HUDEP-2 (cell line): Measurements from ENCODE around the gene MKI67.
"Not testable (repeated sequence)": the region's sequence is repeated elsewhere in the genome, so short reads cannot be mapped to it uniquely, and the experiment has no call there.

Experiments
- DNase-seq, 76 experiments: peaks; one replicate each; lab custom pipeline; 2025; ENCODE audit not compliant: unreplicated experiment in 76 of 76; lab: John Stamatoyannopoulos, UW

MKI67 gene

GRCh38 chr10:128113026-128113425 is 13.2 kb downstream of the MKI67 start:
- no peak for DNase-seq

DNA sequence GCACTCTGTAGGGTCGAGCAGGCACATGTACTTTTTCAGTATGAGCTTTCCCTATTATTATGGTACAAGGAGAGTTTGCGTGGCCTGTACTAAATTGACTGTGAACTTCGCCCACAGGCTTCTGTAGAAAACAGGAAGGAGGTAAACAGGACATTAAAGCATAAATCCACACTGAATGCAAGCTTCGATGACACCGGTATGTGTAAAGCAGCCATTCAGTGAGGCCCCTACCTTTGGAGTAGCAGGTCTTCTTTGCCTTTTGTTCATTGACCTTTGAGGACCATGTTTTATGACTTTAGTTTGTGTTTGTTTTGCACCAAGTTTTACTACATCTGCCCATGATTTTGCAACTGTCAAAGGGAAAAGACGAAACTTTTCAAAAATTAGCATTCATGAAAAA is 14.5 kb downstream of the MKI67 start:
- no peak for DNase-seq

GRCh38 chr10:128110339-128110738 is 15.9 kb downstream of the MKI67 start:
- no peak for DNase-seq

GRCh38 chr10:128109707-128110106 is 16.5 kb downstream of the MKI67 start:
- no peak for DNase-seq

GRCh38 chr10:128105383-128105782 is 20.8 kb downstream of the MKI67 start:
- DNase-seq = no peak

- no peak for DNase-seq
These were observed 23.0 kb downstream of the MKI67 start for GRCh38 chr10:128103229-128103714.

- DNase-seq = no peak
These were observed 23.6 kb downstream of the MKI67 start for GRCh38 chr10:128102480-128103228.

- DNase-seq = no peak
These were observed 24.3 kb downstream of the MKI67 start for GRCh38 chr10:128101901-128102300.

DNA sequence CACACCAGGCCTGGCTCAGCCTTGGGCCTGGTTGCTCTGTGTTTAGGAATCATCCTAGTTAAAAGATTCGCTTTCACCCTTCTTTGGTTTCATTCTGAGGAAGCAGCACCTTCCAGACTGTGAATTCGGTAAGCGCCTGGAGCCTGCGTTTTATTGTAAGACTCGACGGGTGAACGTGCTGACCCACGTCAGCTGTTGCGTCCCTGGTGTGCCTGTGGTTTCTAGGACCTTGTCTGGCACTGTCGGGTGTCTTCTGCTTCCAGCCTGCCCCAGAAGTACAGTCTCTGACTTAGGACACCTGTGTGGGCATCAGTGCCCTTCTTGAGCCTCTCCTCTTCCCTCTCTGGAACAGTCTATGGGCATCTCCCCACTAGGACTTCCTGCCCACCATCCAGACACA is 26.3 kb downstream of the MKI67 start:
- DNase-seq = no peak

DNA sequence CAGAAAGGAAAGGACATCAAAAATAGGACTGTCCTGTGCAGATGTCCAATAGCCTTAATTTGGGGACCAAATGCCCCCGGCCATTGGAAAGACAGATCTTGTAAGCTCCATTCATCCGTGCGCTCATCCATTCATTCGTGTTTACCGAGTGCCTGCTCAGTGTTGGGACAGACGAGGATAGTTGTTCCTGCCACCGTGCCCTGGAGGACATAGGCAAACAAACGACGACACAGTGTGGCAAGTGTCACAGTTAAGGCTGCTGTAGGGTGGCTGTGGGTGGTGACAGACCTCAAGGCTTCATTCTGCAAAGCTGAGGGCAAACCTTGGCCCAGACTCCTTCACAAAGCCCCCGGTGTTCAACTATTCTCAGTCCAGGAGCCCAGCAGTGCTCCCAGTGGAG is 27.6 kb downstream of the MKI67 start:
- DNase-seq = no peak

- no peak for DNase-seq
These were observed 28.4 kb downstream of the MKI67 start for GRCh38 chr10:128097783-128098182.

DNA sequence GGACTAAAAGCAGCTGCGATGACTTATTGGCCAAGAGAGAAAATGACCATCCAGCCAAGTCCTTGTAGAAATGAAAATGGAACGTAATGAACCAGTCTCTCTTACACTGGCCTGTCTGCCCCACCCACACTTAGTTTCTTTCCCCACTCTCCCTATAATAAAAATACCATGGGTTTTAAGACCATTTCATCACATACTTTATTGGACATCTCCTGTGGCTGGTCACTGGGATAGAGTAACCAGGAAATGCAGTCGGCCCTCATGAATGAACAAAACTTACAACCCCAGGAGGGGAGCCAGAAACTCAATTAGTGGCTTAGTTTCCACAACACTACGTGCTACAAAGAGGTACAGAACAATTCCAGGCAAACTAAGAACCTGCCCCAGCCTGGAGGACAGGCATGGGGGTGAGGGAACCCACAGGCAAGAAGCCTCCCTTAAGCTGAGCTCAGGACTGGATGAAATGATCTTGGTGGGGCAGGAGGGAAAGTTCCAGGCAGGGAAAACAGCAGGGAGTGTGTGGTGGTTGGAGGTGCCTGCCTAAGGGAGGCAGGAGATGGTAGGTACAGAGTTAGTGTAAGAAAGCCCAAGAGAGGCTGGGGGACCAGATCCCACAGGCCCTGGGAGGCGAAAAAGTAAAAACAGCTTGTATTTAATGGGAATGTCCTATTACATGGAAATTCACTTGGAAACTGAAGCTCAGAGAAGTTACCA is 29.6 kb downstream of the MKI67 start:
- DNase-seq = no peak

GRCh38 chr10:128095753-128096469 is 30.3 kb downstream of the MKI67 start:
- no peak for DNase-seq

GRCh38 chr10:128095027-128095752 is 31.0 kb downstream of the MKI67 start:
- no peak for DNase-seq

- DNase-seq = not testable (repeated sequence)
These were observed 31.6 kb downstream of the MKI67 start for GRCh38 chr10:128094596-128094995.

- no peak for DNase-seq
These were observed 33.8 kb downstream of the MKI67 start for GRCh38 chr10:128092454-128092853.

DNA sequence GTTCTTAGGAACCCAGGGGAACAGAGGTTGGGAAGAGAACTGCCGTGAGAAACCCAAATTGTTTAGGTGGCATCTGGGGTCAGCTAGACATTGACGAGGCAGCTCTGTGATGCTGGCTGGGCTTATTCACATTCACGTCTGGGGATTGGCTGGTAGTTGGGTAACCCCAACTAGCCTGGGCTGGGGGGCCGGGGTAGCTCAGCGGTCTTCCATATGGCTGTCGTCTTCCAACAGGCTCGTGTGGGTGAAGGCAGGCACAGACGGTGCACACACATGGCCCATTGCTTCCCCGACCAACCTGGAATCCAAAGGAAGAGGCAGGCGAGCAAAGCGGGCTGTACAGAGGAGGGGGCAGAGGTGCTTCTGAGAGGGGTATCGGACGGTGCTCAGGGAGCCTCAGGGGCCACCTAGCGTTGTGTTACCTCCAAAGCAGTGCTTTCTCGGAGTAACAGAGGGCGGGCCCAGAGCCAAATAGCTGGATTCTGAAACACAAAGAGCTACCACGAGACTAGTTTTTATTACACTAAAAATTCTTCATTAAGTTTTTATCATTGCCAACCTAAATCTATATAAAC is 34.5 kb downstream of the MKI67 start:
- no peak for DNase-seq

DNA sequence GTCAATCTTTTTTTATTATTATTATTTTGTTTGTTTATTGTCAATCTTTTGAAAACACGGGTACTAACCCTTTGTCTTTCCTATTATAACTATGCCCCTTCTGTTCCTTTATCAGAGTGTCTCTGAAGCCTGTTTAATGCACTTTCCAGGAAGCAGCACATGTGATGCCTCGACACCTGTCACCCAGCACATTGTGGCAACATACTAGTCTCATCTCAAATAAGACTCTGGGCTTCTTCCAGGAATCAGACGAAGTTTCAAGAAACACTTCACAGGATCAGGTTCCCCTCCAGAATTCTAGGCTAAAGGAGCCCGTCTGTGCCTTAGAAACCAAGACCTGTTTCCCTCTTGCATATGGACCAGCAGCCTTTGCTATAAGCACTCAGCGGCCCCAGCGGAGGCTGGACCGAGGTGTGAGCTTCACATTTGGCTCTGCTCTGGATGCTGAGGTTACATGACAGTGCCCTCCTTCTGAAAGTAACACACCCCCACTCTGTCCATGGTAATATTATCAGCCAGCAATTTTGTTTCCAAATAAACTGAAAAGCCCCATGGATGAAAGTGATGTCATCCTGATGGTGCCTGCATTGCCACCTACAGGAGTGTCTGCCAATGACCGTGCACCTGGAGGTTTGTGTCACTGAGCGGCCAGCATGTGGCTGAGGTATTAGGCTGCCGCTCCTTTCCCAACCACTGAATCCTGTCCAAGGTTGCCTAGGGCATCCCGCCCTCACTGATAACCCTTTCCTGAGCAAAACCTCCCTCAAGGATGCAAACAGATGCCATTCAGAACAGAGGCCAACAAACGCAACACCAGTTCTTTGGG is 38.1 kb downstream of the MKI67 start:
- no peak for DNase-seq

DNA sequence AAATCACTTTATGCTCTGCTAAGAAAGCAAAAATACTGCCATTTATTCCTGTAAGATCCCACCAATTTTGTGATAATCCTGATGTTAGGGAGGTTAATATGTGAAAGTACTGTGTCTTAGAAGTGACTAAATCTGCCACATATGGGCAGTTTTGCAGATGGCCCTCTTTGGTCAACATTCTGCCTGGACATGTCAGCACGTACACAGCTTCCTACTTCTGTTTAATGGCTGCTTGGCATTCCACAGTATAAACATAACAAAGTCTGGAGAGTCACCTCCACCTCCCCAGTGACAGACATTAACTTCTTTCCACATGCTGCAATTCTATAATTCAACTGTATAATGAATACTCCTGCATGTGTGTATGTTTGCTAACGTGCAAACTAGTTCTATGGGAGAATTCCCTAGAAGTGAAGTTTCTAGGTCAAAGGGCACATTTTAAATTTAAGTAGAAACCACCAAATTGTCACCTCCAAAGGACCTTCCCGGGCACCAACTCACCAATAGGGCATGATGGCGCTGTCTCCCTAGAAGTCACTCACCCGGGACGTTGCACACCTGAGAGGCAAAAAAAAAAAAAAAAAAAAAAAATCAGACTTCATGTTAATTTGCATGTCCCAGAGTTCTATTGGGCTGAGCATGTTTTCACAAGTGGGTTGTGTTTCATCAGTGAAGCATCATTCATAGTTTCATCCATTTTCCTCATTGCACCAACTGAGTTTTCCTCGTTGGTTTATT is 38.9 kb downstream of the MKI67 start:
- no peak for DNase-seq
